Colonic mucosa (tissue), 4 donors: ENCODE data around the gene KMO. TPM values are rescaled to one million over a fixed set of nuclear protein-coding genes. Genes with fewer than 3 reads are reported as not detected.

ENCODE experiments used
- DNase-seq: peaks from one replicate; pipeline ENCODE4 v3.0.0-alpha.2; 2020
- H3K27ac ChIP-seq: fragments of 200-600 bp; one replicate; pipeline ENCODE4 v1.8.0; 2021
- H3K27me3 ChIP-seq: fragments of 200-600 bp; one replicate; pipeline ENCODE4 v1.8.0; 2021
- H3K36me3 ChIP-seq: fragments of 200-600 bp; one replicate; pipeline ENCODE4 v1.8.0; 2021
- H3K4me1 ChIP-seq: fragments of 200-600 bp; one replicate; pipeline ENCODE4 v1.8.0; 2021; ENCODE audit warnings: mild to moderate bottlenecking
- H3K4me3 ChIP-seq: fragments of 200-600 bp; one replicate; pipeline ENCODE4 v1.8.0; 2021
- H3K9ac ChIP-seq, 2 donors: one replicate each; pipeline ENCODE4 v1.7.0; 2013; ENCODE audit warnings: control low read depth in 2 of 2, low read depth in 2 of 2, low read length in 2 of 2
- H3K9me3 ChIP-seq: fragments of 200-600 bp; one replicate; pipeline ENCODE4 v1.8.0; 2021
- intact Hi-C: fragments of 100-400 bp; cut with DNase I; formaldehyde crosslinking; loops from one replicate; pipeline ENCODE4 v1.14.1; 2022
- total RNA-seq, 2 donors: library from RNA; stranded (reverse); fragmentation: NEBNext Ultra II Directional in 1 of 2; extraction: Animal tissue kit (Norgen Biotek cat#: 25700) in 1 of 2; gene quantifications; one replicate each; pipeline ENCODE4 v1.2.1, GENCODE V29; 2021
- TF ChIP-seq, protein P1 (sequence below): fragments of 200-600 bp; IDR thresholded peaks from one replicate; pipeline ENCODE4 v1.8.0; 2022; ENCODE audit warnings: antibody characterized with exemption, mild to moderate bottlenecking
- donor health status: healthy.
- donor health status: DM: no; HTN: no; CAD: no.
- donor health status: DM: no; HTN: no; CAD: no.

KMO gene
- total RNA-seq, 2 donors from 2014 or later = 0.80 TPM; not detected in 1

DNA sequence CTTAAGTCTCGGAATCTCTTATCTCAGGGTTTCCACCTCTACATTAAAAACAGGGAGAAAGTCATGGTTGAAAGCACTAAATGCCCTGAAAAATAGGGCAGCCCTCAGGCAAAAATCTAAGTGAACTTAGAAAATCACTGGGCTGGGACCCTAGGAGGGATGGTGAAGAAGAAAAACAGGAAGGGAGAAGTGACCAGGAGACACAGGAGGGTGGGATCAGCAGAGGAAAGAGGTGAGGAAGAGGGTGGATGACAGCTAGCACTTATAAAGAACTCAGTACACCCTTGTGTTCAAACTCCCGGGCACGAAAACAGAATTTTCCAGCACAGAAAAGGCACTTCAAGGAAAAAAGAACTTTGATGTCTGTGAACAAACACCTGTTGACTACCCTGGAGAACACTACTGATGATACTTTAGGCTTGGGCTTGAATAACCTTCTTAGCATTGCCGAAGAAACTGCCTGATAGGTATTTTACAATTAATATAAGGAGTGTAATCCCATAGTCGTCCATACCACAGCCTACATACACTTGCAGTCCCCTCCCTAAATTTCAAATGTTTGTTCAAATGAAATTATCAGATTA is 106.0 kb downstream of the KMO start:
- intact Hi-C loops = no loop called here
- H3K9me3 ChIP-seq = no peaks in the 10 kb centered on the region
- H3K4me1 ChIP-seq = no peaks in the 10 kb centered on the region
- DNase-seq = no peak
- no peaks in the 10 kb centered on the region for H3K36me3 ChIP-seq
- no peak overlapping the region for H3K9ac ChIP-seq
- no peaks in the 10 kb centered on the region for H3K27me3 ChIP-seq
- no peak overlapping the region for H3K4me3 ChIP-seq
- TF ChIP-seq, protein P1, sequence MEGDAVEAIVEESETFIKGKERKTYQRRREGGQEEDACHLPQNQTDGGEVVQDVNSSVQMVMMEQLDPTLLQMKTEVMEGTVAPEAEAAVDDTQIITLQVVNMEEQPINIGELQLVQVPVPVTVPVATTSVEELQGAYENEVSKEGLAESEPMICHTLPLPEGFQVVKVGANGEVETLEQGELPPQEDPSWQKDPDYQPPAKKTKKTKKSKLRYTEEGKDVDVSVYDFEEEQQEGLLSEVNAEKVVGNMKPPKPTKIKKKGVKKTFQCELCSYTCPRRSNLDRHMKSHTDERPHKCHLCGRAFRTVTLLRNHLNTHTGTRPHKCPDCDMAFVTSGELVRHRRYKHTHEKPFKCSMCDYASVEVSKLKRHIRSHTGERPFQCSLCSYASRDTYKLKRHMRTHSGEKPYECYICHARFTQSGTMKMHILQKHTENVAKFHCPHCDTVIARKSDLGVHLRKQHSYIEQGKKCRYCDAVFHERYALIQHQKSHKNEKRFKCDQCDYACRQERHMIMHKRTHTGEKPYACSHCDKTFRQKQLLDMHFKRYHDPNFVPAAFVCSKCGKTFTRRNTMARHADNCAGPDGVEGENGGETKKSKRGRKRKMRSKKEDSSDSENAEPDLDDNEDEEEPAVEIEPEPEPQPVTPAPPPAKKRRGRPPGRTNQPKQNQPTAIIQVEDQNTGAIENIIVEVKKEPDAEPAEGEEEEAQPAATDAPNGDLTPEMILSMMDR = no peak
- H3K27ac ChIP-seq = no peak overlapping the region

DNA sequence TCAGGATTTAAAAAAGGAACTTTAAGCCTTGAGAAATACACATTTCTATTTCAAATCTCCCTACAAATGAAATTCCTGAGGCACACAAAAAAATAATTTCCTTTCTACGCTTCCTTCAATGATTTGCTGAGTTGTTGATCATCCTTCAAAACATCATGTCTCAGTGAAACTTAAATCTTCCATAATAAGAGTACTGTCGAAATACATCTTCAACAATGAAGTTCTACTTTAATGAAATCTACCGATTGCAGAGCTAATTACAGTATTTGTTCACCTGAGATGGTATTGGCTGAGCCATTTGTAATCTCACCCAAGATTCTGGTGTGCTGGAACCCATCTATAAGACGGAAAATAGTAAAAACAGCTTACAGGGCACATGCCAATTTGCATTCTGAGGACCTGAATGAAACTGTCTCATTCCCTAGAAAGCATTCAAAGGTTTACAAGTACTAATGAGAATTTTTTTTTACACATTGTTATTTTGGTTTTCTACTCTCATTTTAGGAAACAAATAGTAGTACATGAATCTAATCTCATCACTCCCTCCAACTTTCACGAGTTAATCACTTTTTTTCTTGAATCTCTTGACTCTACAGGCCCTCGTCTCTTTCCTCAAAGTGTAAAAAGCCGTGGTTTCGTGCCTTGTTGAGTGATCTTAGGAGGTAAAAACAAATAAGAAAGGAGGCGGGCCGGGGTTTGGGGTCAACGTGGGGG is 106.9 kb downstream of the KMO start:
- DNase-seq = no peak

DNA sequence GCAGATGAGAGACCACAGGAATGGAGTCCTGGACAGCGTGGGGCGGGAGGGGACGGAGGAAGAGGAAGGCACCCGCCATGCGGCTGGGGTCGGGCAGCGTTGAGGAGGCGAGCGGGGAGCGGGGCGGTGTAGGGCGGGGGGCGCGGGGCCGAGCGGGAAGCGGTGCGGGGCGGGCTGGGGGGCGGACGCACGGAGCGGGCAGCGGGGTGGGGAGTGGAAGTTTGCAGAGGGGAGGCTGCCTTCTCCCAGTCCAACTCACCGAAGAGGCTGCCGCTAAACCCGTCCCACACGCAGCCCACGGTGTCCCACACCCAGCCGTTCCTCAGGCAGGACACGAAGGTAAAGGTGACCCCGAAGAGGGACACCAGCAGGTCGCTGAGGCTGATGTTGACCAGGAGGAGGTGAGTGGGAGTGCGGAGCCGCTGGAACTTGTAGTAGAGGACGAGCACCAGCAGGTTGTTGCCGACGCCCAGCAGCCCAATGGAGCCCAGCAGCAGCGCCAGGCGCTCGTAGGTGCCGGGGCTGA is 107.5 kb downstream of the KMO start:
- intact Hi-C loops = no loop called here
- peak overlapping the region; percentile 78 for H3K27ac ChIP-seq
- H3K4me1 ChIP-seq = no peaks in the 10 kb centered on the region
- DNase-seq = peak; percentile 45
- TF ChIP-seq, protein P1 = no peak
- H3K27me3 ChIP-seq = no peaks in the 10 kb centered on the region
- no peaks in the 10 kb centered on the region for H3K9me3 ChIP-seq
- no peaks in the 10 kb centered on the region for H3K36me3 ChIP-seq
- H3K9ac ChIP-seq = peak overlapping the region; percentile 77 to 85
- peak overlapping the region; percentile 82 for H3K4me3 ChIP-seq

More for the DNA sequence above, 106.9 kb downstream of the KMO start:
- no peaks in the 10 kb centered on the region for H3K36me3 ChIP-seq
- peak overlapping the region; percentile 78 for H3K27ac ChIP-seq
- H3K4me1 ChIP-seq = no peaks in the 10 kb centered on the region
- TF ChIP-seq, protein P1 = no peak
- peak overlapping the region; percentile 5 to 85 for H3K9ac ChIP-seq
- no peaks in the 10 kb centered on the region for H3K9me3 ChIP-seq
- intact Hi-C loops = no loop called here
- H3K4me3 ChIP-seq = peak overlapping the region; percentile 82
- no peaks in the 10 kb centered on the region for H3K27me3 ChIP-seq

DNA sequence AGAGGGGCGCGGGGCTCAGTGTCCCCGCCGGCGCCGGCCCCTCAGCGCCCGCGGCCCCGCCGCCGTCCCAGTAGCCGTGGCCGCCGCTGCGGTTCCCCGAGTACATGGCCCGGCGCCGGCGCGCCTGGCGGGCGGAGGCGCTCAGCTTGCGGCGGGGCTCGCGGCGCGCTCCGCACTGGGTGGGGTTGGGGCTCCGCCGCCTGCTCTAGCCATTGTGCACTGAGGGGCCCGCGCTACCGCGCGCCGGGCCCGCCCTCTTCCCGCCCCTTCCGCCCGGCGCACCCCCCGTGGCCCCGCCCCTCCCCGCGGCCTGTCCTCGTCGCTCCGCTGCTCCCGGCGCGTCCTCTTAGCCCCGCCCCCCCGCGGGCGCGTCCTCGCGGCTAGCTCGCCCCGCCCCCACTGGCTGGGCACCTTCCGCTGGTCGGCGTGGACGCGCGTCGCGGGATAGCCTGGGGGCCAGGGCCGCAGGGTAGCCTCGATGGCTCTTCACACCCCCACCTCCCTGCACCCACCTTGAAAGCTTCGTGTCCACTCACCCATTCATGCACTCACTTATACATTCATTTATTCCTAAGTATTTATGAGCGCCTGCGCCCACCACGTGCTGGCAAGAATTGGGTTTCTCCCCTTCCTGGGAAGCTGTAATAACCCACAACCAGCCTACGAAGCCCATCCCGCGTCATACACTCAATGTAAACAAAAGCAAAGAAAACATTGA is 108.1 kb downstream of the KMO start, which contains the start of the genes CHML and OPN3:
TSS of gene CHML (minus strand) at position 221 of the 718 bp plus-strand sequence. CDS start 4,603 bp downstream, outside the sequence.
TSS of gene OPN3 (minus strand) at position 221 of the 718 bp plus-strand sequence. CDS start at position 106, 115 bp downstream.
- peak; percentile 96 for DNase-seq
- Histone ChIP-seq H3K27ac (peak within 1 kb of the TSS; percentile 78), H3K36me3 (no peaks in the 10 kb centered on the region), H3K9me3 (no peaks in the 10 kb centered on the region), H3K4me1 (no peaks in the 10 kb centered on the region), H3K27me3 (no peaks in the 10 kb centered on the region), H3K4me3 (peak within 1 kb of the TSS; percentile 82), H3K9ac (peak within 1 kb of the TSS; percentile 77 to 85)
- intact Hi-C loops = no loop called here
- TF ChIP-seq, protein P1 = no peak
